ENCODE data around the gene MOV10L1. TPM values are rescaled to one million over a fixed set of nuclear protein-coding genes. Genes with fewer than 3 reads are reported as not detected.

MOV10L1 gene
- polyA plus RNA-seq, 1 donor from 2014 or later: not detected

DNA sequence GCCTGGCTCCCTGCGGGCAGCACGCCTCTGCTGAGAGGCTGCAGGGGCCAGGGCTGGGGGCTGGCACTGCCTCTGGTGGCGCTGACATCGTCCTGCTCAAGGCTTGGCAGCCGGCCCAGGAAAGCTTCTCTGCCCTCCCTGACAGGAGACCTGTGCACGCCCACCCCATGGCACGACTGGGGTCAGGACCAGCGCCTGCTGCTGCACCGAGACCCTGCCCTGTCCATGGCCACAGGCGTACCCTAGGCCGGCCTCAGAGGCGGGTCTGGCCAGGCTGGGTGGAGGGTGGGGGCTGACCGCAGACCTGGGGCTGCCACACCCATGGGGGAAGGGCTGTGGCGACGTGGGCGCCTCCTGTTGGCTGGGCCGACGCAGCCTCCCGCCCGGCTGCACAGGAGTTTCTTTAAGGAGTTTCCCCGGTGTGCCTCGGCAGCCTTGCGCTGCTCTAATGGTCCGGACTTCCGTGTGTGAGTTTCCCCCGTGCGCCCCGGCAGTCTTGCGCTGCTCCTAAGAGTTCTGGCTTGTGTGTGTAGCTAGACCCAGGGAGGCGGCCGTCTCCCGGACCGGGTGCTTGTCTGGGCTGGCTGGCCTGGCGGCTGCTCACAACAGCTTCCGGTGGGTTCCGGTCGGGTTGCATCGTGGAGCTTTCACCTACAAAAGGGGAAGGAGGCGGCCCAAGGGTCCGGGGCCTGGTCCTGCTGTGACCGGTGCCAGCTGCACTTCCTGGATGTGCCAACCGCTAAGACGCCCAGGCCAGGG lies 100.6 kb downstream of the MOV10L1 start:
- Mint-ChIP-seq H3K4me3 (peak overlapping the region; percentile 81 to 96 (median 90)), H3K9me3 (no peaks in the 10 kb centered on the region), H3K27me3 (no peaks in the 10 kb centered on the region), H3K36me3 (no peaks in the 10 kb centered on the region), H3K27ac (peak overlapping the region; percentile 94 to 100 (median 99)), H3K4me1 (peaks cover 32 to 47% (median 38%) of the 10 kb centered on the region in 3 donors)

DNA sequence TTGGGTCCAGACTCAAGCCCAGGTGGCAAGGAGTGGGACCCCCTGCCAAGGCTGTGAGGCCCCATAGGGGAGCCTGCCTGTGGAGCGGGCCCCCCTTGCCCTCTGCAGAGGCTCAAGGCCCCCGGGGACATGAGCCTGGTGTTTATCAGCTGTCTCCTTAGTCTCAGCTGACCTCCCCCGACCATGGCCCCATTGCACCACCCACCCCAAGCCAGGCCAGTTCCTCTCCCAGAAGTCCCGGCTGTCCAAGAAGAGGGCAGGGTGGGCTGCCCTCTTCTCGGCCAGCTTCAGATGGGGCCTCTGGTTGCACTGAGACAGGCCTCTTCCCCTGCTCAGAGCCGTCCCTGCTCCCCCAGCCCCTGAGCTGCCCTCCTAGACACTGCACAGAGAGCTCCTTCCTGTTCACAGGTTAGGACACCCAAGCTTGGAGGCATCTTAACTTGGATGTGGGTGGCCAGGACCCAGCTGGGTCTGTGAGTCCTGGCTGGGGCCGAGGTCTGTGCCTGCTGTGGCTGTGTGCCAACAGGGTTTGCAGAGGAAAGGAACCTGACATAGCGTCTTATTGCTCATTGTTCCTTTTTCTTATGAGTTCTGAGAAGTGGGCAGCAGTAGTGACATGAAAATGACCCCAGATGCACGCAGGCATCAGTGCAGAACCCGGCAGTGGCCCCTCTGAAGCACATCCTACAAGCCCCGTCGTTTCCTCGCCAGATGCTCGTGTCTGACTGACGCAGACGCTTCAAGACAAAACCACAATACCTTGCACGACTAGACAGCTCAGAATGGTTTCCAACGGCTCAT lies 101.3 kb downstream of the MOV10L1 start:
- H3K27ac Mint-ChIP-seq: peak overlapping the region; percentile 94 to 100 (median 99)
- H3K27me3 Mint-ChIP-seq: no peaks in the 10 kb centered on the region
- peaks cover 32 to 48% (median 37%) of the 10 kb centered on the region in 3 donors for H3K4me1 Mint-ChIP-seq
- no peaks in the 10 kb centered on the region for H3K9me3 Mint-ChIP-seq
- peak overlapping the region; percentile 81 to 96 (median 90) for H3K4me3 Mint-ChIP-seq
- no peaks in the 10 kb centered on the region for H3K36me3 Mint-ChIP-seq

DNA sequence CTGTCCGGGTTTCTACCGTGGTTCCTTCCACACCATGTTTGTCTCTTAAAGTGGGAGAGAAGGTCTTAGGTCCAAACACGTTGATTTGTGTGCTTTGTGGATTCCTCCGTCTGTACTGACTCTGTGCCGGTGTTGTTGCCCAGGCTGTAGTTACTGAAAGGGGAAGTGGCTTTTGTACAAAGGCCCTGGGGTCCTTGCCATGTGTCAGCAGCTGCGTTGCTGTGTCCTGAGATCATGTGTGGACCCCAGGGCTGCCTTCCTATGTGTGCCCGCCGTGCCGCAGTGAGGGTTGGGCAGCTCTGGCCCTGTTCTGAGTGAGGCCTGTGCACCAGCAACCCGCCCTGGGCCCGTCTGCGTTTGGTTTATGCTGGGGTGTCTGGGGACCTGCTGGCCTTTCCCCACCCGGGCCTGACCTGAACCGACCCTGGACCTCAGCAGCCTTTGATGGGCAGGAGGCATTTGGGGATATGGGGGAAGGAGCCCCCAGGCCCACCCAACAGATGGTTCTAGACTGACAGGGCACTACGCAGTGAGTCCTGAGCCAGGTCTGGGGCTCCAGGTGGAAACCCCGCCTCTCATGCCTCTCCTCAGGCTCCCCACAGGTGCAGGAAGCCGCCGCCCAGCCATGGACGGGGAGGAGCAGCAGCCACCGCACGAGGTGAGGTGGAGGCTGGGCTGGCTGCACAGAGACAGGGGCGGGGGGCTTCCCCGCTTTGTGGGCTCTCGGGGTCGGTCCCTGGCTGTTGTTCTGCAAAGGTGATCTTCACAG lies 102.8 kb downstream of the MOV10L1 start:
- peak overlapping the region; percentile 80 to 96 (median 88) for H3K4me3 Mint-ChIP-seq
- no peaks in the 10 kb centered on the region for H3K36me3 Mint-ChIP-seq
- peak overlapping the region; percentile 94 to 100 (median 99) for H3K27ac Mint-ChIP-seq
- peaks cover 23 to 41% (median 32%) of the 10 kb centered on the region in 3 donors for H3K4me1 Mint-ChIP-seq
- H3K27me3 Mint-ChIP-seq: no peaks in the 10 kb centered on the region
- H3K9me3 Mint-ChIP-seq: no peaks in the 10 kb centered on the region

DNA sequence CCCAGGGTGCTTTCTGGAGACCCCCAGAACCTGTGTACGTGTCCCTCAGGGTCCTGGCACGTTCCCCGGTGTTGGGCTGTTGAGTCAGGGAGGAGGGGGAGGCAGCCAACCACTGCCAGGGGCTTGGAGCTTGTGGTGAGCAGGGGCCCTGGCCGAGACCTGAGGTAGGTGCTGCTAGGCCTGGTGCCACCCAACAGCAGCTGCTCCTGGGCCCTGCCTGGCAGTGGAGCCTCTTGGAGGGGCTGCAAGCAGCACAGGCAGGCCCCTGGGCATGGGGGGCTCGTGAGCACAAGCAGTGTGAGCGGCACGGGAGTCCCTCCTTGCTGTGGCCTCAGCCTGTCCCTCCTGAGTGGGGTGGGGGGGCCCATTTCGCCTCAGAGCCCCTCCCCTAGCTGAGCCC lies 103.8 kb downstream of the MOV10L1 start:
- H3K4me1 Mint-ChIP-seq: peaks cover 23 to 35% (median 25%) of the 10 kb centered on the region in 3 donors
- H3K36me3 Mint-ChIP-seq: peaks cover 2% of the 10 kb centered on the region
- H3K27ac Mint-ChIP-seq: peak overlapping the region in 1 of 3 donors; percentile 35
- no peaks in the 10 kb centered on the region for H3K27me3 Mint-ChIP-seq
- no peak overlapping the region for H3K4me3 Mint-ChIP-seq
- H3K9me3 Mint-ChIP-seq: no peaks in the 10 kb centered on the region

DNA sequence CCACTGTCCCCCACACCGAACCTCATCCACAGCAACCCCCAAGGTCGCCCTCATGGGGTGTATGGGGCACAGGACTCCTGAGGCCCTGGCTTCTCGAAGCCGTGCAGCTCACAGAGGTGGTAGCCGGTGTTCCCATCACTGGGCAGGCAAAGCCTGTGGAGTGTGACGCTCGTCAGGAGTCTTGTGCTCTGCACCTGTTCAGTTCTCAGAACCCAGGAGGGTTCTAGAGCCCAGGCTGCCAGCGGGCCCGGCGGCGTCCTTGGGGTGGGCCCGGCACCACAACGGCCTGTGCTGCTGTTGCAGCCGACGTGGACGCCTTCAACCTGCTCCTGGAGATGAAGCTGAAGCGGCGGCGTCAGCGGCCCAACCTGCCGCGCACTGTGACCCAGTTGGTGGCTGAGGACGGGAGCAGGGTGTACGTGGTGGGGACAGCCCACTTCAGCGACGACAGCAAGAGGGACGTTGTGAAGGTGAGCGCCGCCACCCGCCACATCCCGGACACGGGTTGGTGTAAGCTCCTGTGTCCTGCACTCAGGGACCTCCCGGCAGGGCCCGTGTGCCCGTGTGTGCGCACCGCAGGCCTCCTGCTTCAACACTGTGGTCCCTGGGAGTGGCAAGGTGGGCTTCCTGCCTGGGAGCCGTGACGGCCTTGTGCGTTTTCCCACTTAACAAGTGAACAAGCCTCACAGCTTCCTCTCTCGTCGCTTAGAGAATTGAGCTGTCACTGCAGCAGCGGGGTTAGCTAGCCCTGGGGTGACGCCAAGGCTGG lies 104.4 kb downstream of the MOV10L1 start:
- no peaks in the 10 kb centered on the region for H3K9me3 Mint-ChIP-seq
- H3K4me3 Mint-ChIP-seq: peak overlapping the region in 2 of 4 donors; percentile 17 to 67
- H3K36me3 Mint-ChIP-seq: peaks cover 2% of the 10 kb centered on the region

DNA sequence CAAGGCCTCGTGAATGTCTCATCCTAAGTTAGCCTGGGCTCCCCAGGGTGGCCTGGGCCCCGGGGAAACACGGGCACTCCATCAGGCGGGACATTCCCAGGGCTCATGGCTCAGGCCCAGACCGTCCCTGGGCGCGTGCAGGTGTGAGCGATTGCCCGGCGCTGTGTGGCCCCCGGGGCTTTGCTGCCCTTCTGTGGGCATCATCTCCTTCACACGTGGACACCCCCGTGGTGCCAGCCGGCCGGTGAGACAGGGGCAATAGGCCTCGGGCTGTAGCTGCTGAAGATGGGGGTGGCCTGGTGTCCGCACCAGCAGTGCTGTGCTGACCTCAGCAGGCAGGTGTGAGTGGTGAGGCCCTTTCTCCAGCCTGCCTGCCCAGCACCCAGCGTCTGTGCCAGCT lies 106.5 kb downstream of the MOV10L1 start:
- Mint-ChIP-seq H3K4me1 (peaks cover 10 to 22% (median 21%) of the 10 kb centered on the region in 3 donors), H3K36me3 (peaks cover 2% of the 10 kb centered on the region), H3K27me3 (no peaks in the 10 kb centered on the region), H3K9me3 (no peaks in the 10 kb centered on the region), H3K27ac (peak overlapping the region in 1 of 3 donors; percentile 84), H3K4me3 (no peak overlapping the region)

More for the DNA sequence above, 104.4 kb downstream of the MOV10L1 start:
- peak overlapping the region; percentile 35 to 84 (median 73) for H3K27ac Mint-ChIP-seq
- H3K4me1 Mint-ChIP-seq: peaks cover 23 to 32% (median 25%) of the 10 kb centered on the region in 3 donors
- H3K27me3 Mint-ChIP-seq: no peaks in the 10 kb centered on the region

DNA sequence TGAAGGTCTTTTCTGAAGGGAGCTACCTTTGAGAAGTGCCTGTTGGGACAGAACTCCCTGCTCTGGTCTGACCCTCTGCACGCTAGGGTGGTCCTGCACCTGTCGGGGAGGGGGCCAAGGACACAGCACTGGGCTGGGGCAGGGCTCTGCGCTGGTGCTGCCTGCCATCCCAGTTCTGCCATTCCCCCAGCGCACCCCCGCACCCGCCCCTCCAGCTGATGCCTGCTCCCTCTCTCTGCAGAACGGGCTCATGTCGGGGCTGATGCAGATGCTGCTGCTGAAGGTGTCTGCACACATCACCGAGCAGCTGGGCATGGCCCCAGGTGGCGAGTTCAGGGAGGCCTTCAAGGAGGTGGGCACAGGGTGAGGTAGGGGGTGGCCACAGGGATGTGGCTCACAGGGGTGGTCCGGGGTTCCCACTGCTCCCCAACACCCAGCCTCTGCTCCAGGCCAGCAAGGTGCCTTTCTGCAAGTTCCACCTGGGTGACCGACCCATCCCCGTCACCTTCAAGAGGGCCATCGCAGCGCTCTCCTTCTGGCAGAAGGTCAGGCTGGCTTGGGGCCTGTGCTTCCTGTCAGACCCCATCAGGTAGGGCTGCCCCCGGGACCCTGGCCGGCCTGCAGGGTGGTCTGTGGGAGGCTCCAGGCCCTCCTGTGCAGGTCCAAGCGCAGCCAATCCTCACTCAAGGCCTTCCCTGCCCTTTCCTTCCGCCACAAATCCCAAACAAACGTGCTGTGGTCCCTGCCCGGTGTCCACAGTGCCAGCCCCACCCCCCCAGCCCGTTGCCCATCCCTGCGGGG lies 107.4 kb downstream of the MOV10L1 start:
- Mint-ChIP-seq H3K4me3 (no peak overlapping the region), H3K36me3 (peaks cover 2% of the 10 kb centered on the region), H3K4me1 (peaks cover 10 to 20% (median 18%) of the 10 kb centered on the region in 3 donors), H3K27me3 (no peaks in the 10 kb centered on the region), H3K9me3 (no peaks in the 10 kb centered on the region), H3K27ac (peak overlapping the region in 1 of 3 donors; percentile 84)

DNA sequence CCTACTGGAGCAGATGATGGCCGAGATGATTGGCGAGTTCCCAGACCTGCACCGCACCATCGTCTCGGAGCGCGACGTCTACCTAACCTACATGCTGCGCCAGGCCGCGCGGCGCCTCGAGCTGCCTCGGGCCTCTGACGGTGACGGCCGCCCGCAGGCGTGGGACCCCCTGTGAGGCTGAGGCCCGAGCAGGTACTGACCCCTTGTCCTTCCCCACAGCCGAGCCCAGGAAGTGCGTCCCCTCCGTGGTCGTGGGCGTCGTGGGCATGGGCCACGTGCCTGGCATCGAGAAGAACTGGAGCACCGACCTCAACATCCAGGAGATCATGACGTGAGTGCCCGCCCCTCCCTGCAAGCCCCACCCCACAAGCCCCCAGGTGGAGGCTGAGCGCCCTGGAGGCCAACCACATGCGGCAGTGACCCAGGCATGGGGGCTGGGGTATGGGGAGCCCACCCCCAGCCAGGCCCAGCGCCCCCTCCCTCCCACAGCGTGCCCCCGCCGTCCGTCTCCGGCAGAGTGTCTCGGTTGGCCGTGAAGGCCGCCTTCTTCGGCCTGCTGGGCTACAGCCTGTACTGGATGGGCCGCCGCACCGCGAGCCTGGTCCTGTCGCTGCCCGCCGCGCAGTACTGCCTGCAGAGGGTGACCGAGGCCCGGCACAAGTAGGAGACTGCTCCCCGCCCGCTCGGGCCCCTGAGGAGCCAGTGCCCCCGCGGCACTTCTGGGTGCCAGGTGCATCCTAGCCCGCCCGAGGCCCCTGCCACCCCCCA lies 108.2 kb downstream of the MOV10L1 start:
- H3K27me3 Mint-ChIP-seq: no peaks in the 10 kb centered on the region
- H3K4me1 Mint-ChIP-seq: peaks cover 6 to 11% (median 11%) of the 10 kb centered on the region in 3 donors
- H3K9me3 Mint-ChIP-seq: no peaks in the 10 kb centered on the region
- peak overlapping the region in 1 of 4 donors; percentile 55 for H3K4me3 Mint-ChIP-seq
- H3K27ac Mint-ChIP-seq: peak overlapping the region in 2 of 3 donors; percentile 60 to 82
- H3K36me3 Mint-ChIP-seq: peaks cover 2% of the 10 kb centered on the region

DNA sequence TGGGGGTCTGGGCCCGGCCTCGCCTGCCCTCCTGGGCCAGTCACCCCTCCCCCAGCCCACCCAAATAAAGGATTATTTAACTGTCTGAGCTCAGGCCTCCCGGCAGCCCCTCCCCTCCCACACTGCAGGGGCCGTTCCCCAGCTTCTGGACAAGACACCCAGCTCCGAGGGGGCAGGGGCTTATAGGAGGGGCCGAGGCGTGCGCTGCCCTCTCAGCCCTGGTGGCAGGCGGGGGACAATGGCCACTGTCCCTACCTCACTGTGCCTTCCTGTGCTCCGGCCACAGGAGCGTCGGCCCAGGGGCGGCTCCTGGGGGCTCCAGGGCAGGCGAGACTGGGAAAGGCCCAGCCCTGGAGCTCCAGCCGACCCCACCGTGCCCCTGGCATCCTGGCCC lies 108.8 kb downstream of the MOV10L1 start:
- Mint-ChIP-seq H3K4me1 (peaks cover 10 to 11% (median 10%) of the 10 kb centered on the region in 3 donors), H3K27me3 (no peaks in the 10 kb centered on the region), H3K36me3 (peaks cover 2% of the 10 kb centered on the region), H3K4me3 (no peak overlapping the region), H3K9me3 (no peaks in the 10 kb centered on the region), H3K27ac (peak overlapping the region in 1 of 3 donors; percentile 81)

DNA sequence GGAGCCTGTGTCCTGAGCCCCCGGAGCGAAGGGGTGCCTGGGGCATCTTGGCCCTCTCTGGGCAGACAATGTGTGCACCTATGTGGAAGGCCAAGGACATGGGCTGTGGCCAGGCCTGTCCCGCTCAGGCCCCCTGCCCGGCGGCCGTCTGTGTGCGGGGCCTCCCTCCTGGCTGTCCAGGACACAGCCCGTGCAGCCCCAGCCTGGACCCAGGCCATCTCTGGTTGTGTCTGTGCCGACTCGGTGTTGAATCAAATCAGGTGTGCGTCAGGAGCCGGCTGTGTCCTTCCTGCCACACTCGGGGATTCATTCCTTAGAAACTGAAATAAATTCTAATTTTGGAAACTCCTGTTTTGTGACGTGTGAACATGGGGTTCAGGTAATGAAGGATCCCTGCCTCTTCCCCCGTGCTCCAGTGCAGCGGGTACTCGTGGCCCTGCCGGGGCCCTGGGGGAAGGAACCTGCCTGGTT lies 109.5 kb downstream of the MOV10L1 start:
- no peaks in the 10 kb centered on the region for H3K27me3 Mint-ChIP-seq
- H3K27ac Mint-ChIP-seq: peak overlapping the region; percentile 80 to 81 (median 81)
- H3K4me3 Mint-ChIP-seq: peak overlapping the region; percentile 71 to 90 (median 80)
- H3K4me1 Mint-ChIP-seq: peaks cover 10 to 13% (median 11%) of the 10 kb centered on the region in 3 donors
- H3K9me3 Mint-ChIP-seq: no peaks in the 10 kb centered on the region
- H3K36me3 Mint-ChIP-seq: peaks cover 2% of the 10 kb centered on the region

DNA sequence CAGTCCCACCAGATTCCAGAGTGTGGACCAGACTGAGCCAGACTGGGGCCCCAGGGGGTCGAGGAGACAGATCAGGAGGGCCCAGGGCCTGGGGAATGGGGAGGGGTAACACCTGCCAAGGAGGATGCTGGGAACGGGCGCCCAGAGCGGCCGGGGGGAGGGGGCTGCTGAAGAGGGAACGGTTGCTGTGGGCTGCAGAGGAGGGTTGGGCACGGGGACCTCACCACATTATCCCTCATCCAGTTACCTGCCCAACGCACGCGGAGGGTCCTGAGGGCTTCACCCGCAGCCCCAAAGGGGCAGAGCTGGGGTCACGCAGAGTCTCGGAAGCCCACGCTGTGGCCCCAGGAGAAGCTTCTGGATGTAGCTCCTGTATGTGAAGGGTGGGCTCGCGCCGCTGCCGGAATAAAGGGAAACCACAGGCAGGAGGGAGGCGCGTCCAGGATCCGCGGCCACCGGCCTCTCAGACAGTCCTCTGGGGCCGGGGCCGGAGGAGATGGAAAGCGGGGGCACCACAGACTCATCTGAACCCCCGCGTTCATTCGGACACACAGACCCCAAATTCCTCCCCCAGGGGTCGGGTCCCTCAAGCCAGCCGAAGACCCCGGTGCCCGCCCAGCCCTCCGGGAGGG lies 110.1 kb downstream of the MOV10L1 start:
- H3K9me3 Mint-ChIP-seq: no peaks in the 10 kb centered on the region
- peaks cover 12 to 13% (median 12%) of the 10 kb centered on the region in 3 donors for H3K4me1 Mint-ChIP-seq
- H3K27ac Mint-ChIP-seq: peak overlapping the region; percentile 80 to 81 (median 81)
- peak overlapping the region; percentile 71 to 90 (median 80) for H3K4me3 Mint-ChIP-seq
- H3K36me3 Mint-ChIP-seq: peaks cover 2% of the 10 kb centered on the region
- no peaks in the 10 kb centered on the region for H3K27me3 Mint-ChIP-seq

DNA sequence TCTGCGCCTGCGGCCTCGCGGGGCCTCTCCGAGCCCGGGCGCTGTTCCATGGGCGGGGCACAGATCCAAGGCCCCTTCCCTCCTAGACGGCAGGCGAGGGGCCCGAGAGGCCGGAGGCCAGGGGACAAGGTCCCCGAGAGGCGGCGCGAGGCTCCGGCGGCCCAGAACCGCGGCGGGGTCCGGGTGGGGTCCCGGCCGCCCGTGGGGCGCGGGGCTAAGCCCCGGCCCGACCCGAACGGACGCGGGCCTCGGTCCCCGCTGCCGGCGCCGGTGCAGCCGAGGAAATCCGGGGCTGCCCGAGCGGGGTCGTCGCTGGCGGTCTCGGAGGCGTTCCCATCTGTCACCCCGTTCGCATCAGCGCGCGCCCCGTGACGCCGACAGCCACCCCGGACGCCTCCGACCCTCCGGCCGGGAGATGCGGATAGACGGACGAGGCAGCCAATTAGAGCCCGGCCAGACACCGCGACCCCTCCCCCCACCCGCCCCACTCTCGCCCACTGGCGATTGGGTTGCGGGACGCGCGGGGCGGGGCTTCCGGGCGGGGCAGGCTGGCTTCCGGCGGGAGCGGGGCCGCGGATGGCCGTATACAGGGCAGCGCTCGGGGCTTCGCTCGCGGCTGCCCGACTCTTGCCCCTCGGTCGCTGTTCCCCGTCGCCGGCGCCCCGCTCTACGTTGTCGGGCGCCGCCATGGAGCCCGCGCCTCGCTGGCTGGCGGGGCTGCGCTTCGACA lies 110.8 kb downstream of the MOV10L1 start, which contains the start of gene SELENOO:
Gene SELENOO, plus strand, starts transcription at position 551 of the 730 bp plus-strand sequence. Its CDS starts 26 bp downstream, at position 577.
- H3K27me3 Mint-ChIP-seq: no peaks in the 10 kb centered on the region
- H3K36me3 Mint-ChIP-seq: peaks cover 2% of the 10 kb centered on the region
- H3K4me1 Mint-ChIP-seq: peaks cover 11 to 13% (median 12%) of the 10 kb centered on the region in 3 donors
- H3K27ac Mint-ChIP-seq: peak within 1 kb of the TSS; percentile 81 to 94 (median 91)
- no peaks in the 10 kb centered on the region for H3K9me3 Mint-ChIP-seq
- peak within 1 kb of the TSS; percentile 85 to 94 (median 90) for H3K4me3 Mint-ChIP-seq

Measured in IgD-negative memory B cell (primary cell).